Activated CD8-positive, alpha-beta memory T cell treated with anti-CD3 and anti-CD28 coated beads, Interleukin-2, amount 50 U/mL, for 24 hours (primary cell): ENCODE data around the gene EVI2A.

Experiments
- DNase-seq: peaks from one replicate; pipeline ENCODE4 v3.0.0-alpha.2; 2020; ENCODE audit errors: extremely low read depth

The EVI2A gene

DNA sequence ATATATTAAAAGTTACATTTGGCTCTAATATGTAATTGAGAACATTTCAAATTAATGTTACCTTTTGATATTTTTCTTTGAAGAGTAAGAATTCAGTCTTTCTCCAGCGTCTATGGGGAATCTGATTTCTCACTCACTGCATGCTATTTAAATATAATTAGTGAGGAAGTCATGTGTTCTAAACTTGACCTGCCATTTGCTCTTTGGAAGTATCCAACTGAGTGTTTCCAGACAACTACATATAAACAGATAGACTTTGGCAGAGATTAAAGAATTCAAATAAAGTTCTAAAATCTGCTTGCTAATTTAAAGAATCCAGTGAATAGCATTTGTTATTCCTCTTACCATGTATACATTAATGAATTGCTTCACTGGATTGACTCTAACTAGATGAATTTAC lies 47.9 kb downstream of the EVI2A start:
- no peak for DNase-seq

DNA sequence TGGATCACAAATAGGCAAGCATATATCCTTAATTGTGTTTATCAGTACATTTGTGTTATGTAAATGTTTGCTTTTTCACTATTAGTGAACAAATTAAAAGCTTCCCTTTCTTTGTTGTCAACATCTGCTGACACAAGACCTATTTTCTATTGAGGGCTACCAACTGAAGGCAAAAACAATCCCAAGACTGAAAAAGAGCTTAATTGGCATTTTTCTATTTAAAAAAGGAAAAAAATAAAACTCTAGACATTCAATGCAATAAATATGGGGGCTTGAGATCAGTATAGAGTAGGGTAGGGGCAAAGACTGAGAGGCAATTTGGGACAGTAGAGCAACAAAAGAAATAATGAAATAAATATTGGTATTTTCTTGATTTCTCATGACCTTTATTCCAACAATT lies 48.6 kb downstream of the EVI2A start:
- DNase-seq: no peak

DNA sequence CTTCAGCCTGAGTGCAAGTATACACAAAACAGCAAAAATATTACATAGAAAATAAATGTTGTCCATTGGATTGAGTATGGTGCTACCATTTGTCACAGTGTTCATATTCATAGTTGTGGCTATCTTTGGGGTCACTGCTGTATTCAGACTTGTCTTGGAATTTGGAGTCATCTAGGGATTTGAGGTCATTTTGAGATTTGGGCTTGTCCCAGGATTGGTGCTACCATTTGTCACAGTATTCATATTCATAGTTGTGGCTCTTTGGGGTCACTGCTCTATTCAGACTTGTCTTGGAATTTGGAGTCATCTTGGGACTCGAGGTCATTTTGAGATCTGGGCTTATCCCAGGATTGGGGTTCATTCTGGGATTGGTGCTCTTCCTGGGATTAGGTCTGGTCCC lies 49.2 kb downstream of the EVI2A start:
- DNase-seq: no peak

DNA sequence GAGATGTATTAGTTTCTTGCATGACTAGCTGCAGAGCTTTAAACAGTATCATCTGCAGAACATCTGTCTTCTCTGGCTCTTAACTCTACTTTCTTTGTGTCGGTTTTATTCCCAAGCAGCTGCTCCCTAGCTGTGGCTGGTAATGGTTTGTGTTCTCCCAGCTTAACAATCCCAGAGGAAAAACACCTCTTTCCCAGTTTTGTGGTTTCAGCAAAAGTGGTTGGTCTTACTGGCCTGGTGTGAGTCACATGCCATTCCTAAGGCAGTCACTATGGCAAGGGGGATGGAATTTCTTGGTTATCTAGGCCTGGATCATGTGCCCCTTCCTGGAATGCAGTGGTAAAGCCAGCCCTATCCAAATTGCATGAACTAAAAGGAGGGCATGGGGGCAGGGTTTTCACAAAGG lies 51.8 kb downstream of the EVI2A start:
- no peak for DNase-seq

DNA sequence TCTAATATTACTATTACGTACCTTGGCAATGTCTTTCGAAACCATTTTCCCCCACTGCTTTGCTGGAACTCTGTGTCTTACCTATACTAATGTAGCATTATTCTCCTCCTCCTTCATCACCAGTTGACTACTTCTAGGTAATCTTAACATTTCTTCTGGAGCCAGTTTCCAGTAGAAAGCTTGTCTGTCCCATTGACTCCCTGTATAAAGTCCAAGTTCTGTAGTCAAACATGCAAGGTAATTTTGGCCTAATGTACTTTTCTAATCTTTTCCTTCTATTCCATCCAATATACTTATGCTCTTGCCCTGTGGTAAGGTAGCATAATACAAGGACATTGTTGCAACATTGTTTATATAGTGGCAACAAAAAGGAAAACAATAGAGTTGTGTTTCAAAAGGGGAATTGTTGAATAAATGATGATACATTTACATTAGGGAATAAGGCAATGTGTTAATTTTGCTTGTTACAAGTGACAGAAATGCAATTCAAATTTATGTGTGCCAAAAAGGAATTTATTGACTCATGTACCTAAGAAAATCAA lies 52.3 kb downstream of the EVI2A start:
- DNase-seq: no peak
